ENCODE results near the gene MAP3K7.

MAP3K7 gene

DNA sequence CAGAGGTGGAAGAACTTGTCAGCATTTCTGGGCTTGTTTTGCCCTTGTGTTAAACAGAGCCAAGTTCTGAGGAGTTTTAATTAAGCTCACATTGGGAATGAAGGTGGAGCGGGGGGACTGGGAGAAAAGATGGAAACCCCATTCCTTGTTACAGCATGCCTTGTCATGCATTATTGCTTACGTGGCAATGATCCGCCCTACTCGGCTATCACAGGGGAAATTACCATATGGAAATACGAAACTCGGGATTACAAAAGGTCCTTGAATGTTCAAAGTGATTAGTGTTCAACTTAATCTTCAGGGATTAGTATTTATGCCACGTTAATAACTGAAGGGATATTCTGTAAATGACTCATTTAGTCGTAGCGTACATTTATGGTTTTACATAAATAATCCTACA is 86.4 kb downstream of the MAP3K7 start:
- Mint-ChIP-seq H3K9me3 (peaks cover 15% of the 10 kb centered on the region), H3K36me3 (ENCODE audit: low read depth) (peaks cover 14% of the 10 kb centered on the region), H3K4me1 (peaks cover 72% of the 10 kb centered on the region), H3K4me3 (no peak overlapping the region), H3K27ac (peak overlapping the region; percentile 84), H3K27me3 (ENCODE audit: low read depth, poor library complexity) (no peaks in the 10 kb centered on the region)
- TF ChIP-seq, protein P1, sequence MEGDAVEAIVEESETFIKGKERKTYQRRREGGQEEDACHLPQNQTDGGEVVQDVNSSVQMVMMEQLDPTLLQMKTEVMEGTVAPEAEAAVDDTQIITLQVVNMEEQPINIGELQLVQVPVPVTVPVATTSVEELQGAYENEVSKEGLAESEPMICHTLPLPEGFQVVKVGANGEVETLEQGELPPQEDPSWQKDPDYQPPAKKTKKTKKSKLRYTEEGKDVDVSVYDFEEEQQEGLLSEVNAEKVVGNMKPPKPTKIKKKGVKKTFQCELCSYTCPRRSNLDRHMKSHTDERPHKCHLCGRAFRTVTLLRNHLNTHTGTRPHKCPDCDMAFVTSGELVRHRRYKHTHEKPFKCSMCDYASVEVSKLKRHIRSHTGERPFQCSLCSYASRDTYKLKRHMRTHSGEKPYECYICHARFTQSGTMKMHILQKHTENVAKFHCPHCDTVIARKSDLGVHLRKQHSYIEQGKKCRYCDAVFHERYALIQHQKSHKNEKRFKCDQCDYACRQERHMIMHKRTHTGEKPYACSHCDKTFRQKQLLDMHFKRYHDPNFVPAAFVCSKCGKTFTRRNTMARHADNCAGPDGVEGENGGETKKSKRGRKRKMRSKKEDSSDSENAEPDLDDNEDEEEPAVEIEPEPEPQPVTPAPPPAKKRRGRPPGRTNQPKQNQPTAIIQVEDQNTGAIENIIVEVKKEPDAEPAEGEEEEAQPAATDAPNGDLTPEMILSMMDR (IDR thresholded peaks at IDR 0.05): no peak
- no peak for DNase-seq

DNA sequence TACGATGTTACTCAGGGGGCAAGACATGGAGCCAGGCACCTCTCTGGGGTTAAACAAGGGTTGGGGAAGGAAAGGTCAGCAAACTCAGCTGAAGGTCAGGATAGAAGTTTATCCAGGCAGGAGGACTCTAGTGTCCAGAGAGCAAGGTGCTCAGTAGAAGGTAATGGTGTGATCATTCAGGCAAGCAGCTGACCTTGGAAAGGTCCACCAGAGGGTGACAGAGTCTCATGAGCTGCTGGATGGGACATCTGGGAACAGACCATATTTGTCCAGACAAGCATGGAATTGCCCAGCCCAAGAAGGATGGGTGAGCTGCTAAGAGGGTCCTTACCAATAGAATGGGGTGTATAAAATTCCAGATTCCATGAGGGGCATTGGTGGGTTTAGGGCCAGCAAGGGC is 89.5 kb downstream of the MAP3K7 start:
- peak overlapping the region; percentile 94 for H3K27ac Mint-ChIP-seq
- peaks cover 14% of the 10 kb centered on the region for H3K36me3 Mint-ChIP-seq (ENCODE audit: low read depth)
- H3K4me1 Mint-ChIP-seq: peaks cover 84% of the 10 kb centered on the region
- H3K9me3 Mint-ChIP-seq: peaks cover 15% of the 10 kb centered on the region
- no peak for DNase-seq
- peaks cover 4% of the 10 kb centered on the region for H3K27me3 Mint-ChIP-seq (ENCODE audit: low read depth, poor library complexity)
- TF ChIP-seq, protein P1 (IDR thresholded peaks at IDR 0.05): peak; percentile 8
- H3K4me3 Mint-ChIP-seq: peak overlapping the region; percentile 54

DNA sequence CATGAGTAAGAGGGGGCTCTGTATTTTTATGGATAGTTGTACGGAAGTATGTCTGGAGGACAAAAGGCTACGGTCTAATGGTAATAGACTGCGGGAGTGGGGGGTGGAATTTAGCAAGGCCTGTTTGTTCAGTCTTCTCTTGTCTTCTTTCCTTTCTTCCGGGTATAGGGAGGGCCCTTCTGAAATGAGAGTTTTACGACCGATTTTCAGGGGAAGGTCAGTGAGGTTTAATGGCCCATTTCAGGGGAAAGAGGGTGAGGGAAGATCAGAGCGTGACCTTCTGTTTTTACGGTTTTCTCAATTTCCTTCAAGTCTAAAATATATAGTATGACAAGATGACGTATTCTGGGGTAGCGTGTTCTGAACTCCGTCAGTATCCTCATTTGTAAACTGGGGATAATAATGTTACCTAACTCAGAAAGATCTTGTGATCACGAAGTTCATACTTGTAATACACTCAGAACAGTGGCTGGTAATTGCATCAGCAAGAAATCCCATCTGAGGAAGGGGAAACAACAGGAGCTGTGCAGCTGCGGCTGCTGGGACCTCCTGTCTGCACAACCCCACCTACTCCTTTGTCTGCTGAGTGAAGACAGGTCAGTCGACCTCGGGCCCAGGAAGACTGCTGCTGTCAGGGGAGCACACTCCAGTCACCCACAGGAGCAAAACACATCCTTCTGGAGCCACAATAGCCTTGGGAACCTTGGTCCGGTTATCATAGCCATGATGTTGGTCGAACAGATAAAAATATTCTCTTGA is 90.4 kb downstream of the MAP3K7 start:
- TF ChIP-seq, protein P1 (IDR thresholded peaks at IDR 0.05): no peak
- Mint-ChIP-seq H3K4me3 (peak overlapping the region; percentile 54), H3K27ac (peak overlapping the region; percentile 94), H3K4me1 (peaks cover 84% of the 10 kb centered on the region), H3K36me3 (ENCODE audit: low read depth) (peaks cover 14% of the 10 kb centered on the region), H3K27me3 (ENCODE audit: low read depth, poor library complexity) (peaks cover 4% of the 10 kb centered on the region), H3K9me3 (peaks cover 12% of the 10 kb centered on the region)
- DNase-seq: peak; percentile 37

DNA sequence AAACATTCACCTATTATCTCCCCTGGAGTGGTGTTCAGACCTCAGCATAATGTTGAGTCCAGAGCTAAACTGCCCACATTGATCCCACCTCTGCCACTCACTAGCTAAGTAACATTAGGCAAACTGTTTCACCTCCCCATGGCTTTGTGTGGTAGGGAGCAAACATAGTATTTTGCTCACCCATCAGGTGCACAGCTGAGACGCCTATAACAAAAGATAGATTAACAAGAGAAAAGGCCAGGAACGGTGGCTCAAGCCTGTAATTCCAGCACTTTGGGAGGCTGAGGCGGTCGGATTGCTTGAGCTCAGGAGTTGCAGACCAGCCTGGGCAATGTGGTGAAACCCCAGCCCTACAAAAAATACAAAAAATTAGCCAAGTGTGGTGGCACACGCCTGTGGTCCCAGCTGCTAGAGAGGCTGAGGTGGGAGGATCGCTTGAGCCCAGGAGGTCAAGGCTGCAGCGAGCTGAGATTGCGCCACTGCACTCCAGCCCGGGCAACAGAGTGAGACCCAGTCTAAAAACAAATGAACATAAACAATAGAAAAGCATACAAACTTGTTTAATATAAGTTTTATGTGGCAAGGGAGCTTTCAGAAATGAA is 91.6 kb downstream of the MAP3K7 start:
- no peak for DNase-seq
- Mint-ChIP-seq H3K4me3 (no peak overlapping the region), H3K27me3 (ENCODE audit: low read depth, poor library complexity) (peaks cover 4% of the 10 kb centered on the region), H3K9me3 (peaks cover 6% of the 10 kb centered on the region), H3K27ac (peak overlapping the region; percentile 75), H3K4me1 (peaks cover 79% of the 10 kb centered on the region), H3K36me3 (ENCODE audit: low read depth) (peaks cover 13% of the 10 kb centered on the region)
- TF ChIP-seq, protein P1 (IDR thresholded peaks at IDR 0.05): no peak

DNA sequence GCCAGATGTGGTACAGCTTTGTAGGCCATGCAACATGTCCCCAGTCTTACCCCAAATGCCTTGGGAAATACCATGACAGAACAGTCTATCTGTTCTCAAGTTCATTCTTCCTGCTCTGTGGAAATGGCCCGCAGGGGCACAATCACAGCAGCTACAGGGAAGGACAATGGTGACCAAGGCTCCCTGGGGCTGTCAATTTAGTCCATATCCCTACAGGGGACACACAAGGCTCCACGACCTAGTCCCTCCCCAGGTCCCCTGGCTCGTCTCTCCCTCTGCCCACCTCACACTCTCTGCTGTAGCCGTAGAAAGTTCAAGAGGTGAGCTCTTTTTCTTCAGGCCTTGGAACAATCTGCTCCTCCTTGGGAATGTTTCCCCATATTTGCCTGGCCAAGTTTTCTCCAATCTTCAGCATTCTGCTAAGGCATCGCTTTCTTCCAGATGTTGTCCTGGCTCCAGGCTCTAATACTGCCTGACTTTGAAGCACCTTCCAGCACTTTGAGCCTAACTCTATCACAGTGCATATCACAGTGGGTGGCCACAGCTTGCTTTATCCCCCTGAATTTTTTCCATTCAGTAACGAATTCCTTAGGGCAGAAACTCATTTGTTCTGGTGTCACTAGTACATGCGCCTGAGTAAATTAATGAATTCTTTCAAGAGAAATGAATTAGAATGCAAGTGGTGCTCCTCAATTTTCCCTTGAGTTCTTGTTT is 92.6 kb downstream of the MAP3K7 start:
- peak overlapping the region; percentile 42 for H3K4me3 Mint-ChIP-seq
- H3K36me3 Mint-ChIP-seq (ENCODE audit: low read depth): peaks cover 4% of the 10 kb centered on the region
- no peaks in the 10 kb centered on the region for H3K9me3 Mint-ChIP-seq
- no peak for DNase-seq
- H3K27me3 Mint-ChIP-seq (ENCODE audit: low read depth, poor library complexity): peaks cover 4% of the 10 kb centered on the region
- peak overlapping the region; percentile 60 for H3K27ac Mint-ChIP-seq
- TF ChIP-seq, protein P1 (IDR thresholded peaks at IDR 0.05): no peak
- H3K4me1 Mint-ChIP-seq: peaks cover 79% of the 10 kb centered on the region

All from nephron progenitor cell (in vitro differentiated cells).